Measurements from ENCODE around the gene MGAT5B. TPM values are rescaled to one million over a fixed set of nuclear protein-coding genes. Genes with fewer than 3 reads are reported as not detected.

MGAT5B gene
- total RNA-seq, 4 donors from 2014 or later = 0.12 to 0.63 TPM; not detected in 2

GRCh38 chr17:76884995-76885893 lies 17.0 kb downstream of the MGAT5B start:
- no peak for TF ChIP-seq CTCF (IDR thresholded peaks at IDR 0.05)
- DNase-seq (ENCODE audit: low spot score) (no peak), ATAC-seq (ENCODE audit: low FRiP score) (no peak)

GRCh38 chr17:76885894-76886290 lies 17.7 kb downstream of the MGAT5B start:
- no peak for ATAC-seq (ENCODE audit: low FRiP score)
- TF ChIP-seq CTCF (IDR thresholded peaks at IDR 0.05) = no peak
- no peak for DNase-seq (ENCODE audit: low spot score)

GRCh38 chr17:76886395-76886794 lies 18.2 kb downstream of the MGAT5B start:
- TF ChIP-seq CTCF (IDR thresholded peaks at IDR 0.05) = no peak
- ATAC-seq (ENCODE audit: low FRiP score) = no peak
- DNase-seq (ENCODE audit: low spot score) = no peak

- ATAC-seq (ENCODE audit: low FRiP score) (no peak), DNase-seq (ENCODE audit: low spot score) (no peak)
- no peak for TF ChIP-seq CTCF (IDR thresholded peaks at IDR 0.05)
Observed at GRCh38 chr17:76887802-76888201, 19.6 kb downstream of the MGAT5B start.

- no peak for ATAC-seq (ENCODE audit: low FRiP score)
- DNase-seq (ENCODE audit: low spot score) = no peak
- no peak for TF ChIP-seq CTCF (IDR thresholded peaks at IDR 0.05)
Observed at GRCh38 chr17:76888661-76889060, 20.5 kb downstream of the MGAT5B start.

- DNase-seq (ENCODE audit: low spot score) (no peak), ATAC-seq (ENCODE audit: low FRiP score) (no peak)
- TF ChIP-seq CTCF (IDR thresholded peaks at IDR 0.05) = no peak
Observed at GRCh38 chr17:76889323-76889722, 21.1 kb downstream of the MGAT5B start.

GRCh38 chr17:76892329-76892728 lies 24.1 kb downstream of the MGAT5B start:
- DNase-seq (ENCODE audit: low spot score) = no peak
- no peak for ATAC-seq (ENCODE audit: low FRiP score)
- TF ChIP-seq CTCF (IDR thresholded peaks at IDR 0.05) = no peak

Measured in omental fat pad (tissue), 4 donors.